ENCODE data around the gene CELF1.

DNA sequence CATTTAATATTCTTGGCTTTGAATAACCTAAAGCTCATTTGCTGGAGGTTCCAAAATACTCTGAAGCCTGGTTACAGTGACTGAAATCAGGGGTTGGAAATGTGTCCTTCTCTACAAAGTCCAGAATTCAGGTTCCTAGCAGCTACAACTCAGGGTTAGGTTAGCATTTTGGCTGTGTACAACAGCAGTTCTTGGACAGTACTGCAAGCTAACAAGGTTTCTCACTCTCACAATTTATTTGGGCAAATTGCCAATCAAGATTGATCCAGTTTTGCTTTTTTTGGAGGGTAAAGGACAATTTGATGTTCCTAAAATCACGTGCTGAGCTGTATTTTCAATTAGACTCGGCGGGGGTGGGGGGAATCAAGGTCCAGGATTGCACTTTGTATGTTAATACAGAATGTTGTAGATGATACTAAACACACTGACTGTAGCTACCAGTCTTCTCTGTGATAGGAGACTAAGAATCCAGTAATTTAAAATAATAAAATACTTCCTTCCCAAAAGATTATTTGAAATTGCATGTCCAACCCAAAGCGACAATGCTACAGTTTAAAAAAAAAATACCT is 54.3 kb downstream of the CELF1 start:
- TF ChIP-seq, protein P1, sequence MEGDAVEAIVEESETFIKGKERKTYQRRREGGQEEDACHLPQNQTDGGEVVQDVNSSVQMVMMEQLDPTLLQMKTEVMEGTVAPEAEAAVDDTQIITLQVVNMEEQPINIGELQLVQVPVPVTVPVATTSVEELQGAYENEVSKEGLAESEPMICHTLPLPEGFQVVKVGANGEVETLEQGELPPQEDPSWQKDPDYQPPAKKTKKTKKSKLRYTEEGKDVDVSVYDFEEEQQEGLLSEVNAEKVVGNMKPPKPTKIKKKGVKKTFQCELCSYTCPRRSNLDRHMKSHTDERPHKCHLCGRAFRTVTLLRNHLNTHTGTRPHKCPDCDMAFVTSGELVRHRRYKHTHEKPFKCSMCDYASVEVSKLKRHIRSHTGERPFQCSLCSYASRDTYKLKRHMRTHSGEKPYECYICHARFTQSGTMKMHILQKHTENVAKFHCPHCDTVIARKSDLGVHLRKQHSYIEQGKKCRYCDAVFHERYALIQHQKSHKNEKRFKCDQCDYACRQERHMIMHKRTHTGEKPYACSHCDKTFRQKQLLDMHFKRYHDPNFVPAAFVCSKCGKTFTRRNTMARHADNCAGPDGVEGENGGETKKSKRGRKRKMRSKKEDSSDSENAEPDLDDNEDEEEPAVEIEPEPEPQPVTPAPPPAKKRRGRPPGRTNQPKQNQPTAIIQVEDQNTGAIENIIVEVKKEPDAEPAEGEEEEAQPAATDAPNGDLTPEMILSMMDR (IDR thresholded peaks at IDR 0.05), result no peak
- TF ChIP-seq POLR2A (IDR thresholded peaks at IDR 0.05), result no peak

Measured in thyroid gland (tissue), 4 donors.